ENCODE results near the gene GRM1. TPM values are rescaled to one million over a fixed set of nuclear protein-coding genes. Genes with fewer than 3 reads are reported as not detected.

GRM1 gene
- total and polyA plus RNA-seq, 9 of the 15 experiments (the other 6 are each of a cell fraction or from before 2014, with no cell fraction given): not detected

GRCh38 chr6:146289816-146290588 lies 261.1 kb downstream of the GRM1 start (continued):
- no peak for TF ChIP-seq ZBTB33 (CRISPR knock-in tag; IDR thresholded peaks at IDR 0.05)
- TF ChIP-seq, protein P1, sequence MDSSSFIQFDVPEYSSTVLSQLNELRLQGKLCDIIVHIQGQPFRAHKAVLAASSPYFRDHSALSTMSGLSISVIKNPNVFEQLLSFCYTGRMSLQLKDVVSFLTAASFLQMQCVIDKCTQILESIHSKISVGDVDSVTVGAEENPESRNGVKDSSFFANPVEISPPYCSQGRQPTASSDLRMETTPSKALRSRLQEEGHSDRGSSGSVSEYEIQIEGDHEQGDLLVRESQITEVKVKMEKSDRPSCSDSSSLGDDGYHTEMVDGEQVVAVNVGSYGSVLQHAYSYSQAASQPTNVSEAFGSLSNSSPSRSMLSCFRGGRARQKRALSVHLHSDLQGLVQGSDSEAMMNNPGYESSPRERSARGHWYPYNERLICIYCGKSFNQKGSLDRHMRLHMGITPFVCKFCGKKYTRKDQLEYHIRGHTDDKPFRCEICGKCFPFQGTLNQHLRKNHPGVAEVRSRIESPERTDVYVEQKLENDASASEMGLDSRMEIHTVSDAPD (CRISPR knock-in tag; IDR thresholded peaks at IDR 0.05): no peak
- no peak for TF ChIP-seq TAF1 (IDR thresholded peaks at IDR 0.05; ENCODE audit: control insufficient read depth, extremely low read depth, insufficient read depth, low read length, severe bottlenecking)
- no peak for TF ChIP-seq STAT5B (CRISPR knock-in tag; IDR thresholded peaks at IDR 0.05)
- no peak for TF ChIP-seq FIP1L1 (IDR thresholded peaks at IDR 0.05; ENCODE audit: low read depth, low read length, poor library complexity, severe bottlenecking)
- TF ChIP-seq THRB (CRISPR knock-in tag; conservative IDR thresholded peaks at IDR 0.05): 0 out of 2 replicates have a peak, but pooled peaks have one; percentile 37
- TF ChIP-seq ZBTB9 (CRISPR knock-in tag; IDR thresholded peaks at IDR 0.05): 0 out of 2 replicates have a peak, but pooled peaks have one; percentile 30
- TF ChIP-seq, protein P2, sequence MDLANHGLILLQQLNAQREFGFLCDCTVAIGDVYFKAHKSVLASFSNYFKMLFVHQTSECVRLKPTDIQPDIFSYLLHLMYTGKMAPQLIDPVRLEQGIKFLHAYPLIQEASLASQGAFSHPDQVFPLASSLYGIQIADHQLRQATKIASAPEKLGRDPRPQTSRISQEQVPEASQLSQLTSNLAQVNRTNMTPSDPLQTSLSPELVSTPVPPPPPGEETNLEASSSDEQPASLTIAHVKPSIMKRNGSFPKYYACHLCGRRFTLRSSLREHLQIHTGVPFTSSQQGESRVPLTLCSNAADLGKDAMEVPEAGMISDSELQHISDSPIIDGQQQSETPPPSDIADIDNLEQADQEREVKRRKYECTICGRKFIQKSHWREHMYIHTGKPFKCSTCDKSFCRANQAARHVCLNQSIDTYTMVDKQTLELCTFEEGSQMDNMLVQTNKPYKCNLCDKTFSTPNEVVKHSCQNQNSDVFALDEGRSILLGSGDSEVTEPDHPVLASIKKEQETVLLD (IDR thresholded peaks at IDR 0.05): no peak
- TF ChIP-seq NELFE (IDR thresholded peaks at IDR 0.05; ENCODE audit: insufficient read depth, insufficient read length): no peak
- TF ChIP-seq, protein P3, sequence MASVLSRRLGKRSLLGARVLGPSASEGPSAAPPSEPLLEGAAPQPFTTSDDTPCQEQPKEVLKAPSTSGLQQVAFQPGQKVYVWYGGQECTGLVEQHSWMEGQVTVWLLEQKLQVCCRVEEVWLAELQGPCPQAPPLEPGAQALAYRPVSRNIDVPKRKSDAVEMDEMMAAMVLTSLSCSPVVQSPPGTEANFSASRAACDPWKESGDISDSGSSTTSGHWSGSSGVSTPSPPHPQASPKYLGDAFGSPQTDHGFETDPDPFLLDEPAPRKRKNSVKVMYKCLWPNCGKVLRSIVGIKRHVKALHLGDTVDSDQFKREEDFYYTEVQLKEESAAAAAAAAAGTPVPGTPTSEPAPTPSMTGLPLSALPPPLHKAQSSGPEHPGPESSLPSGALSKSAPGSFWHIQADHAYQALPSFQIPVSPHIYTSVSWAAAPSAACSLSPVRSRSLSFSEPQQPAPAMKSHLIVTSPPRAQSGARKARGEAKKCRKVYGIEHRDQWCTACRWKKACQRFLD (CRISPR knock-in tag; IDR thresholded peaks at IDR 0.05): peak; percentile 74; the same call in 1 of the 2 replicates
- no peak for TF ChIP-seq SUPT5H (IDR thresholded peaks at IDR 0.05)
- TF ChIP-seq NR0B1 (IDR thresholded peaks at IDR 0.05; ENCODE audit: partially characterized antibody): no peak
- no peak for TF ChIP-seq SNRNP70 (optimal IDR thresholded peaks at IDR 0.05; ENCODE audit: low read depth, low read length)
- TF ChIP-seq ZBTB17 (CRISPR knock-in tag; IDR thresholded peaks at IDR 0.05): peak; percentile 44; the same call in 1 of the 2 replicates
- TF ChIP-seq CBFA2T3 (IDR thresholded peaks at IDR 0.05): no peak
- TF ChIP-seq ZNF764 (CRISPR knock-in tag; IDR thresholded peaks at IDR 0.05; ENCODE audit: low read depth): no peak
